HG02884 (cell line): ENCODE data around the gene QSOX2.

Experiments used
- ATAC-seq: cut with Tn5 transposase; IDR thresholded peaks from one replicate; pipeline ENCODE4 v1.9.1; 2021; ENCODE audit warnings: mild to moderate bottlenecking, moderate library complexity; ENCODE audit not compliant: unreplicated experiment

The QSOX2 gene

DNA sequence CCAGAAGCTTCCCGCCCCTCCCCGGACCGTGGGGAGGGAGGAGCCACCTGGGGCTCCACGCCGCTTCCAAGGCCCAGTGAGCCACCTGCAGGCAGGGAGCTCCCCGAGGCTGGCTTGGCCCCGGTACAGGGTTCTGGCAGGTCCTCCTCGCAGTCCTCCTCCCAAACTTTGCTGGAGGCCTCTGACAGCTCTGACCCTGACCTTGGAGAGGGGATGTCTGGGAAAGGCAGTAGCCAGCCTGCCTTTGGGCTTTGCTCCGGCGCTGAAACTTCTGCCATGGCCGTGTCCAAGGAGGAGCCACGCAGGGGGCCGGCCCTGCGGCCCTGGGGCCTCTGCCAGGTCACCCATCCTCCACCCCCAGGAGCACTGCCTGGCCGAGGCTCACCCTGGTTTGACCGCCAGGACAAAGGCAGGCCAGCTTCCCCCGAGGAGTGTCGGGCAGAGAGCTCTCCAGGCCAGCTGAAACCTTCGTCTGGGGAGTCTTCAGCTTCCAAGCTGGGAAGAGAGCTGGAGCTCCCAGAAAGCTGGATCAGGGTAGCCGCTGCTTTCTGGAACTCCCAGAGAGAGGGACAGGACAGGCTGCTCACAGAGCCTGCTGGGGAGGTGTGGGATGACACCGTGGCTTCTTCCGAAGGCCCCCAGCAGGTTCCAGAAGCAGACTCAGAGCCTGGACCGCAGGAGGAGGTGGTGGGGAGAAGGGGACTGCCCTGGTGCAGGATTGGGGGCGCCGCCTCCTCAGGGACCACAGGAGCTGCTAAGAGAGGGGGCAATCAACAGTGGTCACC lies 9.0 kb upstream of the QSOX2 start:
- ATAC-seq = no peak

- no peak for ATAC-seq
Observed at GRCh38 chr9:136253246-136254130, 7.9 kb upstream of the QSOX2 start.

DNA sequence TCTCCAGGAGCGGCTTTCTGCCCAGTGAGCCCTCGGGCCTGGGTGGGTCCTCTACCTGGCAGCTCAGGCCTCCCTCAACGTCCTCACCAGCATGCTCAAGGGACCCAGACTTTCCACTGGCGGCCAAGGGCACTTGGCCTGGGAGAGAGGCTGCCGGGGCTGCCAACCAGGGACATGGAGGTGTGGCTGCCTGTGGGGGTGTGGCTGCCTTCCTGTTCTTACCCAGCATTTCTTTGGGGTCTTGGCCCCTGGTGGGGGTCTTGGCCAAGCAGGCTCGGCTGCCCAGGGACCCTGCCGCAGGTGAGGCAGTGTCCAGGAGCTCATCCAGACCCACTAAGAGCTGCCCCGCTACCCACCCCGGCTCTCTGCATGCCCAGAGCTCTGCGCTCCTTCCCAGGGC lies 7.2 kb upstream of the QSOX2 start:
- no peak for ATAC-seq

- ATAC-seq = no peak
Observed at GRCh38 chr9:136252281-136252680, 6.7 kb upstream of the QSOX2 start.

DNA sequence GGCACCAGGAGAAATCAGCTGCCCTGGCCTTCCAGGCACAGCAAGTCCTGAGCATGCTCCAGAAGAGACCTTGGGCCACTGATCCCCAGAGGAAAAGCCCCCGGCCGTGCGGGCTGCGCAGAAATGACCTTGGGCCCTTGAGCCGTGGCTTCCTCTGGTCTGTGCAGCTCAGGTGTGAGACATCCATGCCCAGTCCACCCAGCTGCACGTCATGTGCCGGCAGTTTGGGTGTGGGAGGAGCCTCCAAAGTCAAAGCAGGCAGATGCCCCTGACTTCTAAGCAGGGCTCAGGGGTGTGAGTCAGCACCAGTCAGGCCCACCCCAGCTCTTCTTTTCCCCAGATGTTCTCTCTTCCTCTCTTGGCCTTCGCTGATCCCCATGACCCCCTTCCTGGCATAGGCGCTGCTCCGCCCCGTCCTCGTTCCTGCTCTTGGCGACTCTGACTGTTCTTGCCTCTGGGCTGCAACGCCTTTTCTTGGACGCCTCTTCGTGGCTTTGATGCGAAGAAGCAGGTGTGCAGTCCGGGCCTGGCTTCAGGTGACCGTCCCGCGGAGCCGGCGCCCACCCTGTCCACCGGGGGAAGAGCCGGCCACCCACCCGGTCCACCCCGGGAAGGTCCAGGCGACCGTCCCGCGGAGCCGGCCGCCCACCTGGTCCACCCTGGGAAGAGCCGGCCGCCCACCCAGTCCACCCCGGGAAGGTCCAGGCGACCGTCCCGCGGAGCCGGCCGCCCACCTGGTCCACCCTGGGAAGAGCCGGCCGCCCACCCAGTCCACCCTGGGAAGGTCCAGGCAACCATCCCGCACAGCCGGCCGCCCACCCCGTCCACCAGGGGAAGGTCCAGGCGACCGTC lies 5.9 kb upstream of the QSOX2 start:
- ATAC-seq = no peak

- no peak for ATAC-seq
Observed at GRCh38 chr9:136250676-136251075, 5.1 kb upstream of the QSOX2 start.

- no peak for ATAC-seq
Observed at GRCh38 chr9:136249877-136250559, 4.4 kb upstream of the QSOX2 start.

GRCh38 chr9:136248951-136249876 lies 3.6 kb upstream of the QSOX2 start:
- no peak for ATAC-seq

GRCh38 chr9:136247947-136248637 lies 2.5 kb upstream of the QSOX2 start:
- ATAC-seq = no peak

DNA sequence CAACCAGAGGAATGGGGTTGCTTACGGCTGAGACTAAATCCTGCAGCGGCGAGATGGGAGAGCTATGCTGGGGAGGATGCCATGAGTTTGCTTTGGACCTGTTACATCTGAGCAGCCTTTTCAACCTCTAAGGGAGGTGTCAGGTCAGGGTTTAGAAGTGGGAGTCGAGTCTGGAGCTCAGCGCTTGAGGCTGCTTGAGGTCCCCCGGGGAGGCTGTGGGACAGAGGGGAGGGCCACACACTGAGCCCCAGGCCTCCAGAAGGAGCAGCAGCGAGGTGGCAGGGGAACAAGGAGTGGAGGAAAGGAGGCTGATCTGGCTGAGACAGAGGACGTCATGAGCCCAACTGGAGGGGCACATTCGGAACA lies 1.9 kb upstream of the QSOX2 start:
- no peak for ATAC-seq

- no peak for ATAC-seq
Observed at GRCh38 chr9:136246849-136247550, 1.4 kb upstream of the QSOX2 start.

GRCh38 chr9:136244969-136245218 lies 718 bp downstream of the QSOX2 start:
- ATAC-seq = no peak

DNA sequence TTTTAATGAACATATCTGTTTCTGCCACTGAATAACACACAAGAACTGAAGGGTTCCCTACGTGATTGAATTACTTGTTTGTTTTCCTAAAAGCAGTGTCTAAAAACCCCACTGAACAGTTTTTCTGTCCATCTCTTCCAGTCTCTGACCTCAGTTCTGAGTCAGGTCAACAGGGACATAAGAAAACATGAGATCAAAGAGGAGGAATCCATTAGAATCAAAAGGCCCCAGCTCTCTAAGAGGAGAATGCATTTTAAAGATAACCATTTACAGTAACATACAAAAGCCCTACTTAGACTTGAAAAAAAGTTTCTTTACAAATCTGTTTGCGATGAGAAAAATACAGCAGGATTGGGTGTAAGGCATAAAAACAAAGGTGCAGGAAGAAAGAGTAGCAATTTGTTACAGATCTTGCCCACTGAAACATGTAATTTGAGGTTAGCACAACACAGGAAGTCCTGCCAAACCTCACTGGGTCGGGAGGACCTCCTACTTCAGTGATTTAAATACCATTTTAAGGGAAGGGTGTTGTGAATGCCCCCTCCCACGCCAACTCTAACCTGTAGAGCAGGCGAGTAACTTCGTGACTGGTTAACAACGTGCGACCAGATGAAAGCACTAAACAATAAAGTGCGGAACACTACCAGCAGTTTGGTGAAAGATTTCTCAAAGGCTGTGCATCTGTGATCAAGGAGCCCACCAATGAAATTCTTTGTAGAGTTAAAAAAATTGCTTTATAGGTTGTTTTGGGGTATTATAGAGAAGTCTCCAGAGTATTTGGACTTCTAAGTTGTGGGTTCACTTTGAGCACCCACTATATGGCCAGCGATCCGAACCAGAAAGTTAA lies 1.3 kb downstream of the QSOX2 start:
- ATAC-seq = no peak

- no peak for ATAC-seq
Observed at GRCh38 chr9:136243631-136244030, 2.0 kb downstream of the QSOX2 start.

- ATAC-seq = no peak
Observed at GRCh38 chr9:136242918-136243525, 2.6 kb downstream of the QSOX2 start.

DNA sequence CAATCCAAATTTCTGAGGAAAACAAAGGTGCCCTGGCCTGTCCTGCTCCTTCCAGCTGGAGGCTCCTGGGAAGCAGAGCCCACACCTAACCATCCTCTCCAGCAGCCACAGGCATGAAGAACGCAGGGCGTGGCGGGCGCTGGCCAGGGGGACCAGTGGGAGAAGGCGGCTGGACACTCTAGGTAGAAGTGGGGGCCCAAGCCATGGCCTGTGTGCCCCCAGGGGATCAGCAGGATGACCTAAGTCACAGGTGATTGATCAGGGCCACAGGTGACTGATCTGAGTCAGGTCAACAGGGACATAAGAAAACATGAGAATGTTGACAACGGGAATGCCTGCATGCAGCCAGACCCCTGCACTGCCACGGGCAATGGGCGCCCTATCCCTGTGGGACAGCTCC lies 3.4 kb downstream of the QSOX2 start:
- ATAC-seq = no peak

DNA sequence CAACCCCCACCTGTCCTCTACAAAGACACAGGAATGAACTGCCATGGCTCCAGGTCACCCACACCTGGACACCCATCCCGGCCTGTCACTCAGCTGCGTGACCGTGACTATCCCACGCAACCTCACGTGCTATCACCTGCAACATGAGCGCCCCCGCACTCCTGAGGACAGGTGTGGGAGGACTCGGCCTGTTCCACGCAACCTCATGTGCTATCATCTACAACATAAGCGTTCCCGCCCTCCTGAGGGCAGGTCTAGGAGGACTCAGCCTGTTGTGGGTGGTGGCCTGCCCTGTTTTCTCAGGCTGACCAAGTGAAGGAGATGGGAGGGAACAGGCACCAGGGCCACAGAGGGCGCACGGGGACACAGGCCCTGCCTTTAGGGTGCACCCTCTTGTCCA lies 4.1 kb downstream of the QSOX2 start:
- no peak for ATAC-seq
